Ovary (tissue), 9 donors: ENCODE data around the gene RARRES2. TPM values are rescaled to one million over a fixed set of nuclear protein-coding genes. Genes with fewer than 3 reads are reported as not detected.
A peak's percentile ranks its signal among the peaks of the same experiment; 100 is the strongest.
"Not testable (repeated sequence)": the region's sequence is repeated elsewhere in the genome, so short reads cannot be mapped to it uniquely, and the experiment has no call there.

Source experiments
- DNase-seq, 5 donors: peaks; one replicate each; pipeline ENCODE4 v3.0.0-alpha.2; 2019 to 2020
- H3K27ac ChIP-seq, 2 donors: fragments of 200-600 bp; one replicate each; pipeline versions ENCODE4 v1.5.1 to v1.8.0; 2019 to 2022
- H3K27me3 ChIP-seq: fragments of 200-600 bp; one replicate; pipeline ENCODE4 v1.8.0; 2022
- H3K36me3 ChIP-seq: fragments of 200-600 bp; sonication (generic); one replicate; pipeline ENCODE4 v1.5.1; 2019
- H3K4me1 ChIP-seq: one replicate; pipeline ENCODE4 v1.8.1; 2013; ENCODE audit warnings: mild to moderate bottlenecking, moderate library complexity; ENCODE audit not compliant: insufficient read depth
- H3K4me3 ChIP-seq: fragments of 200-600 bp; sonication (generic); one replicate; pipeline ENCODE4 v1.5.1; 2017
- H3K9me3 ChIP-seq, 2 donors: fragments of 200-600 bp in 1 of 2; sonication (generic) in 1 of 2; one replicate each; pipeline versions ENCODE4 v1.5.1 to v1.8.1; 2013 to 2019; ENCODE audit warnings: mild to moderate bottlenecking in 1 of 2, moderate library complexity in 1 of 2
- EP300 ChIP-seq: sonication (generic); formaldehyde crosslinking; IDR thresholded peaks from one replicate; pipeline ENCODE4 v1.6.1; 2017; ENCODE audit warnings: antibody characterized with exemption
- POLR2A ChIP-seq: fragments of 450-650 bp; IDR thresholded peaks from one replicate; pipeline ENCODE4 v1.6.1; 2017; ENCODE audit warnings: antibody characterized with exemption, mild to moderate bottlenecking, moderate library complexity
- WGBS, 3 donors: extraction: QIAGEN DNeasy Blood & Tissue Kit in 1 of 3; methylation state at CpG; one replicate each; pipeline versions ENCODE4 v1.1.5 to v1.1.7; 2013 to 2017; 5-methylcytosine and 5-hydroxymethylcytosine counted together
- intact Hi-C, 4 donors: fragments of 100-400 bp; cut with DNase I; formaldehyde crosslinking; loops; one replicate each; pipeline versions ENCODE4 v1.11.0 to v1.15.1; 2022 to 2023
- polyA plus RNA-seq, 2 donors: library from polyadenylated mRNA; stranded (reverse); fragments of 200-250 nt in 1 of 2; fragments of 350-450 nt in 1 of 2; fragmentation: Illumina TruSeq in 1 of 2; extraction: RNeasy Lipid Tissue Mini Kit (QIAGEN cat#74804) in 1 of 2; gene quantifications; one replicate each; pipeline ENCODE4 v1.2.3, GENCODE V29; 2013 to 2014
- total RNA-seq, 7 donors: library from RNA; depleted of rRNA in 2 of 7; stranded (reverse); fragments of >200 nt in 2 of 7; fragmentation: NEBNext Ultra II Directional in 3 of 7; extraction: Animal tissue kit (Norgen Biotek cat#: 25700) in 3 of 7; gene quantifications; one replicate each; pipeline versions ENCODE4 v1.1.0 to v1.2.4, GENCODE V29; 2016 to 2023
- TF ChIP-seq, protein P1 (sequence below), 3 donors: fragments of 450-650 bp in 2 of 3; fragments of 200-600 bp in 1 of 3; IDR thresholded peaks; one replicate each; pipeline versions ENCODE4 v1.5.1 to v1.8.0; 2016 to 2022; ENCODE audit warnings: antibody characterized with exemption in 3 of 3, mild to moderate bottlenecking in 1 of 3
- donor health status: DM: no; HTN: no; CAD: no; lungs with moderate emphysema.
- donor health status: DM: no; HTN: no; CAD: no.
- donor health status: Bipolar disorder and iron deficiency.
- donor health status: DM: yes; HTN: yes; CAD: no.
- donor health status: DM: no; HTN: no; CAD: no.
- donor health status: DM: yes; HTN: yes; CAD: no.

The RARRES2 gene
- total and polyA plus RNA-seq, 9 donors = 92.5 to 761 (median 518) TPM

GRCh38 chr7:150388709-150389531 is 47.5 kb upstream of the RARRES2 start:
- intact Hi-C loops = no loop called here
- 57 to 60% (median 59%) methylated on average over 20 of the region's 20 CpGs for WGBS, 3 donors
- H3K36me3 ChIP-seq = no peaks in the 10 kb centered on the region
- peak; percentile 78 to 85 (median 81) for DNase-seq
- no peaks in the 10 kb centered on the region for H3K27me3 ChIP-seq
- H3K27ac ChIP-seq = peak overlapping the region in 1 of 2 donors; percentile 81
- H3K4me1 ChIP-seq = peaks cover 11% of the 10 kb centered on the region
- TF ChIP-seq, protein P1, sequence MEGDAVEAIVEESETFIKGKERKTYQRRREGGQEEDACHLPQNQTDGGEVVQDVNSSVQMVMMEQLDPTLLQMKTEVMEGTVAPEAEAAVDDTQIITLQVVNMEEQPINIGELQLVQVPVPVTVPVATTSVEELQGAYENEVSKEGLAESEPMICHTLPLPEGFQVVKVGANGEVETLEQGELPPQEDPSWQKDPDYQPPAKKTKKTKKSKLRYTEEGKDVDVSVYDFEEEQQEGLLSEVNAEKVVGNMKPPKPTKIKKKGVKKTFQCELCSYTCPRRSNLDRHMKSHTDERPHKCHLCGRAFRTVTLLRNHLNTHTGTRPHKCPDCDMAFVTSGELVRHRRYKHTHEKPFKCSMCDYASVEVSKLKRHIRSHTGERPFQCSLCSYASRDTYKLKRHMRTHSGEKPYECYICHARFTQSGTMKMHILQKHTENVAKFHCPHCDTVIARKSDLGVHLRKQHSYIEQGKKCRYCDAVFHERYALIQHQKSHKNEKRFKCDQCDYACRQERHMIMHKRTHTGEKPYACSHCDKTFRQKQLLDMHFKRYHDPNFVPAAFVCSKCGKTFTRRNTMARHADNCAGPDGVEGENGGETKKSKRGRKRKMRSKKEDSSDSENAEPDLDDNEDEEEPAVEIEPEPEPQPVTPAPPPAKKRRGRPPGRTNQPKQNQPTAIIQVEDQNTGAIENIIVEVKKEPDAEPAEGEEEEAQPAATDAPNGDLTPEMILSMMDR (IDR thresholded peaks at IDR 0.05) = peak; percentile 44 to 70 (median 50)
- TF ChIP-seq EP300 (no peak), POLR2A (no peak)
- no peaks in the 10 kb centered on the region for H3K9me3 ChIP-seq
- no peak overlapping the region for H3K4me3 ChIP-seq

- peak overlapping the region in 1 of 2 donors; percentile 81 for H3K27ac ChIP-seq
- DNase-seq = peak in 2 of 5 donors; percentile 29 to 42
- TF ChIP-seq, protein P1 (IDR thresholded peaks at IDR 0.05) = no peak
- TF ChIP-seq EP300 = no peak
- H3K4me3 ChIP-seq = no peak overlapping the region
- WGBS, 3 donors = 81 to 86% (median 84%) methylated on average over 7 of the region's 7 CpGs
- H3K4me1 ChIP-seq = peaks cover 11% of the 10 kb centered on the region
- H3K9me3 ChIP-seq = no peaks in the 10 kb centered on the region
- no peaks in the 10 kb centered on the region for H3K27me3 ChIP-seq
- no peaks in the 10 kb centered on the region for H3K36me3 ChIP-seq
- intact Hi-C loops = no loop called here
Measured at GRCh38 chr7:150388306-150388705, 46.9 kb upstream of the RARRES2 start.

DNA sequence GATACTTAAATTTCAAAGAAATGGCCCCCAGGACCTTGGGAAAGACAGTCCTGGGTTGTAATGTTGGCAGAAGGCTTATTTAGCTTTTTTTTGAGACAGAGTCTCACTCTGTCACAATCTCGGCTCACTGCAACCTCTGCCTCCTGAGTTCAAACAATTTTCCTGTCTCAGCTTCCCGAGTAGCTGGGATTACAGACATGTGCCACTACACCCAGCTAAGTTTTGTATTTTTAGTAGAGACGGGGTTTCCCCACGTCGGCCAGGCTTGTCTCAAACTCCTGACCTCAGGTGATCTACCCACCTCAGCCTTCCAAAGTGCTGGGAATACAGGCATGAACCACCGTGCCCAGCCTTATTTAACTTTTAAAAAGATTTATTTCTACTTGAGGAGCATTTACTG is 44.5 kb upstream of the RARRES2 start:
- H3K27me3 ChIP-seq, H3K9me3 ChIP-seq, intact Hi-C loops, H3K4me3 ChIP-seq, H3K36me3 ChIP-seq, H3K27ac ChIP-seq: not testable (repeated sequence)
- peaks cover 11% of the 10 kb centered on the region for H3K4me1 ChIP-seq
- 67 to 73% (median 71%) methylated on average over 6 of the region's 6 CpGs for WGBS, 3 donors
- DNase-seq = peak in 1 of 5 donors; percentile 4

- peak in 1 of 5 donors; percentile 17 for DNase-seq
- WGBS, 3 donors = 48 to 74% (median 50%) methylated on average over 14 of the region's 14 CpGs
- intact Hi-C loops = no loop called here
- no peak overlapping the region for H3K27ac ChIP-seq
- no peak overlapping the region for H3K4me3 ChIP-seq
- H3K9me3 ChIP-seq = no peaks in the 10 kb centered on the region
- TF ChIP-seq, protein P1 (IDR thresholded peaks at IDR 0.05) = no peak
- TF ChIP-seq POLR2A (no peak), EP300 (no peak)
- no peaks in the 10 kb centered on the region for H3K27me3 ChIP-seq
- no peaks in the 10 kb centered on the region for H3K36me3 ChIP-seq
- H3K4me1 ChIP-seq = peaks cover 11% of the 10 kb centered on the region
Measured at GRCh38 chr7:150385302-150385723, 43.9 kb upstream of the RARRES2 start.
